PC-9 (cell line): ENCODE results near the gene LIMA1.

Source experiments
- EZH2 ChIP-seq: fragments of 200-600 bp; sonication (generic); IDR thresholded peaks from 2 replicates; pipeline ENCODE4 v1.8.0; 2017; ENCODE audit warnings: antibody characterized with exemption, low read depth
- TF ChIP-seq, protein P1 (sequence below): fragments of 200-600 bp; sonication (generic); conservative IDR thresholded peaks from 2 replicates; pipeline ENCODE4 v1.6.1; 2017; ENCODE audit warnings: mixed run types, antibody characterized with exemption, mild to moderate bottlenecking, moderate library complexity

DNA sequence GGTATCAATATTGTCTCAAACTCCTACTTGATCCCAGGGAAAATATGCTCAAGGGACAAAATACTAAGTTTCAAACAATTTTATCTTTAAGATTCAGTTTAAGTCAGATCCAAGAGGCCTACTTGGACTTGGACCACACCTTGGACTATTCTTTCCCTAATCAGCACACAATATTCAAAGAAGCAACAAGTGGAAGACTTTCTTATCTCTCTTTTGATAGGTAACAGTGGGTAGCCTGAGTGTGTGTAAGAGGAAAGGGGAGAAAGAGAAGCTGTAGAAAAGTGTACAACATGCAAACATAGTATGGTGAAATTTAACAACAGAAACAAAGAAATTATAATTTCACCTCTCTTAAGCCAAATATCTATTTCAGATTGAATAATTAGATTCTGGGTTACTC lies 122.7 kb downstream of the LIMA1 start:
- TF ChIP-seq, protein P1, sequence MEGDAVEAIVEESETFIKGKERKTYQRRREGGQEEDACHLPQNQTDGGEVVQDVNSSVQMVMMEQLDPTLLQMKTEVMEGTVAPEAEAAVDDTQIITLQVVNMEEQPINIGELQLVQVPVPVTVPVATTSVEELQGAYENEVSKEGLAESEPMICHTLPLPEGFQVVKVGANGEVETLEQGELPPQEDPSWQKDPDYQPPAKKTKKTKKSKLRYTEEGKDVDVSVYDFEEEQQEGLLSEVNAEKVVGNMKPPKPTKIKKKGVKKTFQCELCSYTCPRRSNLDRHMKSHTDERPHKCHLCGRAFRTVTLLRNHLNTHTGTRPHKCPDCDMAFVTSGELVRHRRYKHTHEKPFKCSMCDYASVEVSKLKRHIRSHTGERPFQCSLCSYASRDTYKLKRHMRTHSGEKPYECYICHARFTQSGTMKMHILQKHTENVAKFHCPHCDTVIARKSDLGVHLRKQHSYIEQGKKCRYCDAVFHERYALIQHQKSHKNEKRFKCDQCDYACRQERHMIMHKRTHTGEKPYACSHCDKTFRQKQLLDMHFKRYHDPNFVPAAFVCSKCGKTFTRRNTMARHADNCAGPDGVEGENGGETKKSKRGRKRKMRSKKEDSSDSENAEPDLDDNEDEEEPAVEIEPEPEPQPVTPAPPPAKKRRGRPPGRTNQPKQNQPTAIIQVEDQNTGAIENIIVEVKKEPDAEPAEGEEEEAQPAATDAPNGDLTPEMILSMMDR, result no peak
- no peak for TF ChIP-seq EZH2
